D721Med (cell line): ENCODE data around the gene ZMPSTE24.
"Not testable (repeated sequence)": the region's sequence is repeated elsewhere in the genome, so short reads cannot be mapped to it uniquely, and the experiment has no call there.

Source experiments
- DNase-seq: peaks from one replicate; pipeline ENCODE4 v3.0.0; 2011; ENCODE audit warnings: low spot score; ENCODE audit not compliant: insufficient read length
- FAIRE-seq: peaks from 2 replicates; lab custom pipeline; 2011; peaks lifted over from hg19 to GRCh38; lab: Jason Lieb, UNC
- CTCF ChIP-seq: IDR thresholded peaks from 2 replicates; pipeline ENCODE4 v1.5.1; 2012; ENCODE audit warnings: mild to moderate bottlenecking, control low read depth; ENCODE audit not compliant: insufficient read depth; ENCODE audit errors: missing control alignments

The ZMPSTE24 gene

GRCh38 chr1:40341491-40342380, 83.7 kb downstream of the ZMPSTE24 start:
- TF ChIP-seq CTCF = no peak
- FAIRE-seq (no peak), DNase-seq (no peak)

- FAIRE-seq, DNase-seq: not testable (repeated sequence)
Observed at GRCh38 chr1:40342381-40342717, 84.3 kb downstream of the ZMPSTE24 start.
